ENCODE results near the gene SYCP2.

DNA sequence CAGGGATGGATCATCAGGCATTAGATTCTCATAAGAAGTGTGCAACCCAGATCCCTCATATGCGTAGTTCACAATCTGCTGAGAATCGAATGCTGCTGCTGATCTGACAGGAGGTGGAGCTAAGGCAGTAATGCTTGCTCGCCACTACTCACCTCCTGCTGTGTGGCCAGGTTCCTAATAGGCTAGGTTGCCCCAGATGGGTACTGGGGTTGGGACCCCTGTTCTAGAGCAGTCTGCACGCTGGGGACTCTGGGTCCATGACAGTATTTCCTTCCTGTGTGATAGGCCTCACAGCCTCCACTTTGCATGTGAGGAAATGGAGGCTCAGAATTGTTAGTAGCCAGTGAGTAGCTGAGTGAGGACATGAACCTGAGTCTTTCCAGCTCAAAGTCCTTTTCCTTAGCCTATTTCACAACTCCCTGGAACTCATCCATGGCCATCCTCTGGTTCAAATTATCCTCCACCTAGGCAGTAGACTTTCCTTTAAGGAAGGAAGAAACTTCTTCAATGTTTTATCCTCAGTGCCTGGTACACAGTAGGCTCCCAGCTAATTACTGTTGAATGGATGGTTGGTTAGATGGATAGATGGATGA lies 117.2 kb downstream of the SYCP2 start:
- TF ChIP-seq, protein P1, sequence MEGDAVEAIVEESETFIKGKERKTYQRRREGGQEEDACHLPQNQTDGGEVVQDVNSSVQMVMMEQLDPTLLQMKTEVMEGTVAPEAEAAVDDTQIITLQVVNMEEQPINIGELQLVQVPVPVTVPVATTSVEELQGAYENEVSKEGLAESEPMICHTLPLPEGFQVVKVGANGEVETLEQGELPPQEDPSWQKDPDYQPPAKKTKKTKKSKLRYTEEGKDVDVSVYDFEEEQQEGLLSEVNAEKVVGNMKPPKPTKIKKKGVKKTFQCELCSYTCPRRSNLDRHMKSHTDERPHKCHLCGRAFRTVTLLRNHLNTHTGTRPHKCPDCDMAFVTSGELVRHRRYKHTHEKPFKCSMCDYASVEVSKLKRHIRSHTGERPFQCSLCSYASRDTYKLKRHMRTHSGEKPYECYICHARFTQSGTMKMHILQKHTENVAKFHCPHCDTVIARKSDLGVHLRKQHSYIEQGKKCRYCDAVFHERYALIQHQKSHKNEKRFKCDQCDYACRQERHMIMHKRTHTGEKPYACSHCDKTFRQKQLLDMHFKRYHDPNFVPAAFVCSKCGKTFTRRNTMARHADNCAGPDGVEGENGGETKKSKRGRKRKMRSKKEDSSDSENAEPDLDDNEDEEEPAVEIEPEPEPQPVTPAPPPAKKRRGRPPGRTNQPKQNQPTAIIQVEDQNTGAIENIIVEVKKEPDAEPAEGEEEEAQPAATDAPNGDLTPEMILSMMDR (IDR thresholded peaks at IDR 0.05) = no peak
- TF ChIP-seq POLR2A (IDR thresholded peaks at IDR 0.05) = no peak

Measured in heart left ventricle (tissue), 13 donors.